ENCODE results near the gene OLFML1. TPM values are rescaled to one million over a fixed set of nuclear protein-coding genes. Genes with fewer than 3 reads are reported as not detected.

The OLFML1 gene
- total RNA-seq, 4 donors from 2014 or later: 1.7 to 4.0 (median 2.4) TPM

DNA sequence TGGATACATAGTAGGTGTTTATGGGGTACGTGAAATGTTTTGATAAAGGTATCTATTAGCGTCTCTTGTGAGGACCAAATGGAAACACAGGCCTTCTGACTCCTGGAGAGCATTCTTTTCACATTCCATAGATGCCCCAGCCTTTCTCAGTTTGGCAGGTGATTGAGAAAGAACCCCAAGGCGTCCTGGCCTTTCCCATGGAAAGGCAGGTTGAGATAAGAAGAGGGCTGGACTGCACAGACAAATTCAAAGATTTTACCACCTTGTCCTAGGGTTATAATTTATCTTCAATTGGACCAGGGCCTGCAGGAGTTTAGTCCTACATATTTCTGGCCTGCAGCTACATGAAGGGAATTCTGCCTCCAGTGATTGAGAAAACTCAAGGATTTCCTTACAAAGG is 661 bp upstream of the OLFML1 start:
- Histone ChIP-seq H3K9me3 (no peaks in the 10 kb centered on the region), H3K27me3 (no peaks in the 10 kb centered on the region), H3K4me3 (no peak overlapping the region), H3K27ac (peak overlapping the region in 2 of 4 donors; percentile 25 to 60), H3K36me3 (no peaks in the 10 kb centered on the region), H3K4me1 (peaks cover 0 to 3% of the 10 kb centered on the region in 2 donors)
- in situ Hi-C loops (cut with MboI; ENCODE audit: low sequenced_read_pairs in 4 of 4) (no loop called here), intact Hi-C loops (cut with DNase I; ENCODE audit: low total_unique reads) (no loop called here)
- ATAC-seq: no peak
- no peak for DNase-seq
- TF ChIP-seq, protein P1, sequence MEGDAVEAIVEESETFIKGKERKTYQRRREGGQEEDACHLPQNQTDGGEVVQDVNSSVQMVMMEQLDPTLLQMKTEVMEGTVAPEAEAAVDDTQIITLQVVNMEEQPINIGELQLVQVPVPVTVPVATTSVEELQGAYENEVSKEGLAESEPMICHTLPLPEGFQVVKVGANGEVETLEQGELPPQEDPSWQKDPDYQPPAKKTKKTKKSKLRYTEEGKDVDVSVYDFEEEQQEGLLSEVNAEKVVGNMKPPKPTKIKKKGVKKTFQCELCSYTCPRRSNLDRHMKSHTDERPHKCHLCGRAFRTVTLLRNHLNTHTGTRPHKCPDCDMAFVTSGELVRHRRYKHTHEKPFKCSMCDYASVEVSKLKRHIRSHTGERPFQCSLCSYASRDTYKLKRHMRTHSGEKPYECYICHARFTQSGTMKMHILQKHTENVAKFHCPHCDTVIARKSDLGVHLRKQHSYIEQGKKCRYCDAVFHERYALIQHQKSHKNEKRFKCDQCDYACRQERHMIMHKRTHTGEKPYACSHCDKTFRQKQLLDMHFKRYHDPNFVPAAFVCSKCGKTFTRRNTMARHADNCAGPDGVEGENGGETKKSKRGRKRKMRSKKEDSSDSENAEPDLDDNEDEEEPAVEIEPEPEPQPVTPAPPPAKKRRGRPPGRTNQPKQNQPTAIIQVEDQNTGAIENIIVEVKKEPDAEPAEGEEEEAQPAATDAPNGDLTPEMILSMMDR (IDR thresholded peaks at IDR 0.05 in 4 of 5, conservative IDR thresholded peaks at IDR 0.05 in 1 of 5): no peak
- TF ChIP-seq POLR2A (IDR thresholded peaks at IDR 0.05): no peak

GRCh38 chr11:7486098-7486780 is 933 bp downstream of the OLFML1 start:
- Histone ChIP-seq H3K27me3 (no peaks in the 10 kb centered on the region), H3K9me3 (no peaks in the 10 kb centered on the region), H3K4me3 (peak overlapping the region in 3 of 4 donors; percentile 33 to 42 (median 37)), H3K36me3 (no peaks in the 10 kb centered on the region), H3K4me1 (peaks cover 0 to 3% of the 10 kb centered on the region in 2 donors), H3K27ac (peak overlapping the region in 2 of 4 donors; percentile 6 to 60)
- intact Hi-C loops (cut with DNase I; ENCODE audit: low total_unique reads): no loop called here
- ATAC-seq (no peak), DNase-seq (no peak)
- TF ChIP-seq, protein P1 (IDR thresholded peaks at IDR 0.05 in 4 of 5, conservative IDR thresholded peaks at IDR 0.05 in 1 of 5): no peak
- TF ChIP-seq POLR2A (IDR thresholded peaks at IDR 0.05): no peak
- in situ Hi-C loops (cut with MboI; ENCODE audit: low sequenced_read_pairs in 4 of 4): no loop called here

DNA sequence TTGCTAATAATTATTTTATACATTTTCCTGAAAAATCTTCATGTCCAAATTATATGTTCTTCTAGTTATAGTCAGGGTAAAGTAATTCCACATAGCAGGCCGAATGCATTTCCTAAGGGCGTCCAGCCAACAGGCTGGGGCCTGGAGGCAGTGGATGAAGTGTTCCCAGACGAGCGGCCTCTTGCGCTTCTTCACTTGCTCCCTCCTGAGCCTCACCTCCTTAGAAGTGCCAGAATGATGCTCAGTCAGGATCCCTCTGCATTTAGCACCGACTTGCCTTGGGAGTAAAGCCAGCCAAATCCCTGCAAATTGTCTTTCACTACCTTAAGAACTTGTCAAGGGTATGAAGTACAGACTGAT is 1.5 kb downstream of the OLFML1 start:
- no peak overlapping the region for H3K27ac ChIP-seq
- intact Hi-C loops (cut with DNase I; ENCODE audit: low total_unique reads) (no loop called here), in situ Hi-C loops (cut with MboI; ENCODE audit: low sequenced_read_pairs in 4 of 4) (no loop called here)
- DNase-seq (no peak), ATAC-seq (no peak)
- peaks cover 0 to 3% of the 10 kb centered on the region in 2 donors for H3K4me1 ChIP-seq
- no peaks in the 10 kb centered on the region for H3K36me3 ChIP-seq
- no peaks in the 10 kb centered on the region for H3K27me3 ChIP-seq
- TF ChIP-seq, protein P1 (IDR thresholded peaks at IDR 0.05 in 4 of 5, conservative IDR thresholded peaks at IDR 0.05 in 1 of 5): no peak
- no peak for TF ChIP-seq POLR2A (IDR thresholded peaks at IDR 0.05)
- no peaks in the 10 kb centered on the region for H3K9me3 ChIP-seq
- H3K4me3 ChIP-seq: peak overlapping the region in 2 of 4 donors; percentile 9 to 42

- ATAC-seq (no peak), DNase-seq (no peak)
- intact Hi-C loops (cut with DNase I; ENCODE audit: low total_unique reads): no loop called here
- H3K27me3 ChIP-seq: no peaks in the 10 kb centered on the region
- H3K4me1 ChIP-seq: peaks cover 0 to 3% of the 10 kb centered on the region in 2 donors
- H3K27ac ChIP-seq: no peak overlapping the region
- H3K36me3 ChIP-seq: no peaks in the 10 kb centered on the region
- in situ Hi-C loops (cut with MboI; ENCODE audit: low sequenced_read_pairs in 4 of 4): no loop called here
- H3K9me3 ChIP-seq: no peaks in the 10 kb centered on the region
- peak overlapping the region in 1 of 4 donors; percentile 42 for H3K4me3 ChIP-seq
- TF ChIP-seq, protein P1 (IDR thresholded peaks at IDR 0.05 in 4 of 5, conservative IDR thresholded peaks at IDR 0.05 in 1 of 5): no peak
- no peak for TF ChIP-seq POLR2A (IDR thresholded peaks at IDR 0.05)
These were observed 2.1 kb downstream of the OLFML1 start for GRCh38 chr11:7487360-7487759.

Data from gastrocnemius medialis (tissue), 4 donors.